Kidney (tissue), 14 donors: ENCODE results near the gene SMIM22. TPM values are rescaled to one million over a fixed set of nuclear protein-coding genes. Genes with fewer than 3 reads are reported as not detected.

ENCODE experiments used
- DNase-seq, 5 donors: peaks; one replicate each; pipeline ENCODE4 v3.0.0-alpha.2; 2013 to 2020
- FAIRE-seq: peaks from 2 replicates; lab custom pipeline; 2012; peaks lifted over from hg19 to GRCh38; lab: Jason Lieb, UNC
- H3K27ac ChIP-seq, 2 donors: one replicate each; pipeline ENCODE4 v1.7.0; 2013; ENCODE audit warnings: low read depth in 2 of 2, low read length in 2 of 2, inconsistent platforms in 1 of 2
- H3K27me3 ChIP-seq: one replicate; pipeline ENCODE4 v1.7.1; 2013; ENCODE audit warnings: low read length, inconsistent platforms; ENCODE audit not compliant: control insufficient read depth, insufficient read depth
- H3K36me3 ChIP-seq, 3 donors: one replicate each; pipeline versions ENCODE4 v1.7.0 to v1.7.1; 2013; ENCODE audit warnings: low read length in 3 of 3, control low read depth in 1 of 3, inconsistent platforms in 1 of 3; ENCODE audit not compliant: insufficient read depth in 3 of 3, control insufficient read depth in 2 of 3
- H3K4me1 ChIP-seq, 3 donors: one replicate each; pipeline versions ENCODE4 v1.7.0 to v1.7.1; 2013; ENCODE audit warnings: low read length in 3 of 3, inconsistent platforms in 1 of 3, low read depth in 1 of 3; ENCODE audit not compliant: control insufficient read depth in 2 of 3, insufficient read depth in 2 of 3
- H3K4me3 ChIP-seq, 3 donors: one replicate each; pipeline versions ENCODE4 v1.7.0 to v1.8.1; 2013; ENCODE audit warnings: low read length in 3 of 3, control low read depth in 1 of 3, inconsistent platforms in 1 of 3
- H3K9ac ChIP-seq, 3 donors: one replicate each; pipeline versions ENCODE4 v1.7.0 to v1.7.1; 2013; ENCODE audit warnings: low read length in 3 of 3, control low read depth in 1 of 3, inconsistent platforms in 1 of 3
- H3K9me3 ChIP-seq, 3 donors: one replicate each; pipeline versions ENCODE4 v1.7.0 to v1.7.1; 2013; ENCODE audit warnings: low read length in 3 of 3, control low read depth in 1 of 3, inconsistent platforms in 1 of 3; ENCODE audit not compliant: control insufficient read depth in 2 of 3, insufficient read depth in 1 of 3
- CTCF ChIP-seq: IDR thresholded peaks from 3 replicates; pipeline ENCODE4 v1.5.1; 2012; ENCODE audit warnings: mild to moderate bottlenecking, moderate library complexity, borderline replicate concordance; ENCODE audit not compliant: insufficient read depth; ENCODE audit errors: extremely low read depth
- intact Hi-C: fragments of 100-400 bp; cut with DNase I; formaldehyde crosslinking; loops from one replicate; pipeline ENCODE4 v1.11.1; 2022
- polyA plus RNA-seq: library from polyadenylated mRNA; stranded (reverse); fragments of 350-450 nt; fragmentation: Illumina TruSeq; extraction: RNeasy Lipid Tissue Mini Kit (QIAGEN cat#74804); gene quantifications from one replicate; pipeline ENCODE4 v1.2.3, GENCODE V29; 2014; ENCODE audit warnings: low read depth, low replicate concordance; ENCODE audit not compliant: insufficient read depth
- total RNA-seq: library from RNA; stranded (reverse); fragmentation: NEBNext Ultra II Directional; extraction: Animal tissue kit (Norgen Biotek cat#: 25700); gene quantifications from one replicate; pipeline ENCODE4 v1.2.1, GENCODE V29; 2021
- donor health status: control.
- donor health status: control.
- donor health status: control.
- donor health status: control.
- donor health status: control.
- donor health status: DM: yes; HTN: yes; CAD: no.
- donor health status: Normal renal cell carcinoma (clear cell type).

Gene SMIM22
- total and polyA plus RNA-seq, 2 donors from 2014 or later: 36.5 to 74.2 TPM

DNA sequence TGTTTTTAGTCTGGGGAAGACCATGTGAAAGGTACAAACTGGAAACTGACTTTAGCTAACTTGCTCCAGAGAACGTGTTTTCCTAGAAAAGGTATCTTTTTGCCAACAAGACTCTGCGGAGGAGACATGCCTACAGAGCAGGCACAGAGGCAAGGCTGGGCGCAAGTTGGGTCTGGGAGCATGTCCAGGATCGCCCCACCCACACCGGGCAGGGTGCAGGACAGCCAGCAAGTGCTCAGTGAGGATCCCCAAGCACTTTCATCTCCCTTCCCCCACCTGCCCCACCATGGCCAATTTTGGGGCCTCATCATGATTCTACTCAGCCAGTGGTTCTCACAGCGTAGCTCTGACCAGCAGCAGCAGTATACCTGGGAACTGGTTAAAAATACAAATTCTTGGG is 25.5 kb downstream of the SMIM22 start:
- H3K36me3 ChIP-seq: peaks cover 10 to 54% (median 22%) of the 10 kb centered on the region in 3 donors
- H3K9ac ChIP-seq: no peak overlapping the region
- no peak overlapping the region for H3K27ac ChIP-seq
- DNase-seq (no peak), FAIRE-seq (no peak)
- intact Hi-C loops: no loop called here
- no peak for TF ChIP-seq CTCF
- no peaks in the 10 kb centered on the region for H3K9me3 ChIP-seq
- H3K4me1 ChIP-seq: no peaks in the 10 kb centered on the region
- no peak overlapping the region for H3K4me3 ChIP-seq
- H3K27me3 ChIP-seq: no peaks in the 10 kb centered on the region

- DNase-seq: no peak
- intact Hi-C loops: no loop called here
- FAIRE-seq: no peak
- H3K27me3 ChIP-seq: no peaks in the 10 kb centered on the region
- no peak overlapping the region for H3K9ac ChIP-seq
- no peak overlapping the region for H3K27ac ChIP-seq
- no peak for TF ChIP-seq CTCF
- no peaks in the 10 kb centered on the region for H3K4me1 ChIP-seq
- no peaks in the 10 kb centered on the region for H3K9me3 ChIP-seq
- H3K36me3 ChIP-seq: peaks cover 7 to 64% (median 30%) of the 10 kb centered on the region in 3 donors
- H3K4me3 ChIP-seq: no peak overlapping the region
These were observed 30.0 kb downstream of the SMIM22 start for GRCh38 chr16:4825196-4825595.

DNA sequence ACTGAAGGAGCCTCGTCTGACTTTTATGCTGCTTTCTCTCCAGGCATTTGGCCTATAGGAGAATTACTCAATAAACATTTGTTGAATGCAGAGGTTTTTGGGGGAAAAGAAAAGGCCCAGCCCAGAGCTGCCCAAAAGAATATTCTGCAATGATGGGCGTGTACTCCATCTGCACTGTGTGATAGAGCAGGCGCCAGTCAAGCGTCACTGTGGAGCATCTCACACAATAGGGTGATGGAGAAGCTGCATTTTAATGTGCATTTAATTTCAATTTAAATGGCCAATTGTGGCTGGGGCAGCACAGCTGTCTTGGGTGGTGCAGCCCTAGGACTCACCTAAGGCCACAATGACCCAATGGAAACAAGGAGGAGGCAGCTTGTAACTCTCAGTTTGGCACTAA is 31.4 kb downstream of the SMIM22 start:
- Histone ChIP-seq H3K36me3 (peaks cover 6 to 68% (median 37%) of the 10 kb centered on the region in 3 donors), H3K9ac (no peak overlapping the region), H3K4me3 (no peak overlapping the region), H3K27ac (no peak overlapping the region), H3K9me3 (no peaks in the 10 kb centered on the region), H3K27me3 (no peaks in the 10 kb centered on the region), H3K4me1 (no peaks in the 10 kb centered on the region)
- no peak for DNase-seq
- no peak for FAIRE-seq
- intact Hi-C loops: no loop called here
- no peak for TF ChIP-seq CTCF

GRCh38 chr16:4826980-4827379 is 31.8 kb downstream of the SMIM22 start:
- H3K9me3 ChIP-seq: no peaks in the 10 kb centered on the region
- H3K27me3 ChIP-seq: no peaks in the 10 kb centered on the region
- H3K27ac ChIP-seq: no peak overlapping the region
- peaks cover 2 to 69% (median 36%) of the 10 kb centered on the region in 3 donors for H3K36me3 ChIP-seq
- no peak for FAIRE-seq
- H3K4me1 ChIP-seq: no peaks in the 10 kb centered on the region
- intact Hi-C loops: no loop called here
- no peak for TF ChIP-seq CTCF
- H3K4me3 ChIP-seq: no peak overlapping the region
- H3K9ac ChIP-seq: no peak overlapping the region
- DNase-seq: no peak
